ENCODE data around the gene VPS36. TPM values are rescaled to one million over a fixed set of nuclear protein-coding genes. Genes with fewer than 3 reads are reported as not detected.
"Not testable (repeated sequence)": the region's sequence is repeated elsewhere in the genome, so short reads cannot be mapped to it uniquely, and the experiment has no call there.

The VPS36 gene
- total RNA-seq, 1 donor = 25.9 TPM

DNA sequence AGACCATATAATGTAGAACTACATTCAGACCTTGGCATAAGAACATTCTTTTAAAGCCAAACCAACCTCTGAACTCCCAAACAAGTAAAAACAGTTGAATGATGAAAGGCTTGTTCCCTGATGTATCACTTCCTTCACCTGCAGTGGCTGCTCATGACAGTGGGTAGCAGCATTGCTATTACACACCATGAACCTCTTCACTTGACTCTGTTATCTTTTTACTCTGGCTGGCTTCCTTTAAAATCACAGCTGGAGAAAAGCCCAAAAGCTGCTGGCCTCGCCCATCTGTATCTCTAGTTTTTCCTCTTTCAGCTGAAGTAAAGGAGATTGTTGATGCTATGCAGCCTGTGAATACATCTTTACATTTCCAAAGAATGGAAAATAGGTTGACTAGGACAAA is 67.1 kb downstream of the VPS36 start:
- no peak for DNase-seq (ENCODE audit: low read depth in 2 of 3, low spot score in 2 of 3)

DNA sequence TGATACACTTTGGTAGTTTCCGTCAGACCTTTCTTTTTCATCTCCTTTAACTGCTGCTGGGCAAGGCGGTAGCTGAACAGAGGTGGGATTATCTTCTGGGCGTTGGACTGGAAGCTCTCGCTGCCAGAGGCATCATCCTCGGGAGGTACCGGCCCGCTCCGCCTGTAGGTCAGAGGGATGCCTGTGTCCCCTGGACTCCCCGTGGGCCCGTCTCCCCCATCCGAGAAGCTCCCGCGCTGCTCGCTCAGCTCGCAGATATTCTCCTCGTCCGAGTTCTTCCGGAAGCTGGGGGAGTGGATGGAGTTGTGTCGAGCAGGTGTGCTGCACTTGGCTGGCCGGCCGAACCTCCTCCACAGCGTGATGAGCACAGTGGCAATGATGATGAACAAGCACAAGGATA is 72.1 kb downstream of the VPS36 start:
- DNase-seq (ENCODE audit: low read depth in 2 of 3, low spot score in 2 of 3) = no peak

DNA sequence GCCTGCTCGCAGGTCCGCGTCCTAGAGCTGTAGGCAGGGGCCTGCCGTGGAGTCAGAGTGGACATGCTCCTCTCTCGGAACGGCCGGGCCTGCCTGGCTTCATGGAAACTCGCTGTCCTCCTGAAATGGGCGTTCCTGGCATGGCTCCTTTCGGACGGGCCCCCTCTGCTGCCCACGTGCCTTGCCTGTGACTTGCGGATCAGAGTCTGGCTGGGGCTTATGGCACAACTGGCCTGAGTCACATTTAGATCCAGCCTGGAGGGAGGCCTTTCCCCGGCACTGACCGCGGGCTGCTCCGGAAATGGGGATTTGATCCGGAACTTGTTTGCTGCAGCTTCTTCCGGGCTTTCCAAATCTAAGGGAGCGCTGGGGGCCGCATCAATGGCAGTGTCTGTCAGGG is 72.5 kb downstream of the VPS36 start:
- no peak for DNase-seq (ENCODE audit: low read depth in 2 of 3, low spot score in 2 of 3)

GRCh38 chr13:52374873-52375411 is 75.5 kb downstream of the VPS36 start:
- no peak for DNase-seq (ENCODE audit: low read depth in 2 of 3, low spot score in 2 of 3)

DNA sequence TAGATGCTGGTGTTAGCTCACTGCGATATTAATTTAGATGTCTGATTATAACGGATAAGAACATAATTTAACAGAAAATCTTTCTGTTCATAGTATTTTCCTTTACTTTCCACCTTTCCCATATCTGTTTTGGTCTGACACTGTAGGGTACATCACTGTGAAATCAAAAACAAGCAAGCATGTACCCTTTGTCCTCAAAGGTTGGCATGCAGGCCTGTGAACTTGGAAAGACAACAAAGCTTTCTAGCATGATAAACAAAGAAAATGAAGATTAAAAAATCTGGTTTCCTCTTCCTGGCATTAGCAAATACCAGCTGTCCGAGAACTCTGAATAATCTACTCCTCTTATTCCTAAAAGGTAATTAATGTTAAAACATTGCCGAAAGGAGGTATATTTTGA is 76.0 kb downstream of the VPS36 start:
- no peak for DNase-seq (ENCODE audit: low read depth in 2 of 3, low spot score in 2 of 3)

- not testable (repeated sequence) for DNase-seq (ENCODE audit: low read depth in 2 of 3, low spot score in 2 of 3)
These were observed 77.2 kb downstream of the VPS36 start for GRCh38 chr13:52373277-52373676.

GRCh38 chr13:52371736-52372247 is 78.6 kb downstream of the VPS36 start:
- DNase-seq (ENCODE audit: low read depth in 2 of 3, low spot score in 2 of 3) = no peak

DNA sequence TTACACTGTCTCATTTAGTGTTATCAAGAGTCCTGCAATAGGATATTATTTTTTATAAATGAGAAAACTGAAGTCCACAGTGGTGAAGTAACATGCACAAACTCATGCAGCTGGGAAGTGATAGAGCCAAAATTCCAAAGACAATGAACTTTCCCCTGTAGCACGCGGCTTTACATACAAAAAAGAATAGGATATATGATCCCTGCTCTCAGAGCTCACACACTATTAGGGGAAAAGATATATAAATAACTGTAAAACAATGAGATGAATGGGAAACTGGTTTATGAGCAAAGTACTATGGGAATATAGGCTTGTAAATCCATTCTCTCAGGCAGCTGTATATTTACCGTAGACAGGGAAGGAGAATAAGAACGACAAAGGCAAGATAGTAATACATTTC is 84.1 kb downstream of the VPS36 start:
- DNase-seq (ENCODE audit: low read depth in 2 of 3, low spot score in 2 of 3) = no peak

Small RNA genes lying within 50 kb of the gene (small RNA-seq; reads per million reads assigned to genes)
- not detected for gene RNY4P24

Other genes with a start within 250 kb of the VPS36 start
- gene THSD1, start 44.5 kb downstream of the VPS36 start, total RNA-seq = 1.1 TPM
- gene CKAP2, start 4.8 kb upstream of the VPS36 start, total RNA-seq = 11.8 TPM
- gene HNRNPA1L2, start 191.8 kb upstream of the VPS36 start, total RNA-seq = 2.4 TPM
- gene SUGT1, start 202.2 kb upstream of the VPS36 start, total RNA-seq = 12.9 TPM

All from hematopoietic multipotent progenitor cell (in vitro differentiated cells).